OCI-M1 (cell line): ENCODE measurements around the gene WDR35.
A peak's percentile ranks its signal among the peaks of the same experiment; 100 is the strongest.
"Not testable (repeated sequence)": the region's sequence is repeated elsewhere in the genome, so short reads cannot be mapped to it uniquely, and the experiment has no call there.

Source experiments
- DNase-seq: peaks from one replicate; lab custom pipeline; 2025; lab: John Stamatoyannopoulos, UW

WDR35 gene

GRCh38 chr2:19937004-19937403 lies 52.9 kb downstream of the WDR35 start:
- DNase-seq: peak; percentile 35

- DNase-seq: no peak
These were observed 53.7 kb downstream of the WDR35 start for GRCh38 chr2:19936203-19936602.

DNA sequence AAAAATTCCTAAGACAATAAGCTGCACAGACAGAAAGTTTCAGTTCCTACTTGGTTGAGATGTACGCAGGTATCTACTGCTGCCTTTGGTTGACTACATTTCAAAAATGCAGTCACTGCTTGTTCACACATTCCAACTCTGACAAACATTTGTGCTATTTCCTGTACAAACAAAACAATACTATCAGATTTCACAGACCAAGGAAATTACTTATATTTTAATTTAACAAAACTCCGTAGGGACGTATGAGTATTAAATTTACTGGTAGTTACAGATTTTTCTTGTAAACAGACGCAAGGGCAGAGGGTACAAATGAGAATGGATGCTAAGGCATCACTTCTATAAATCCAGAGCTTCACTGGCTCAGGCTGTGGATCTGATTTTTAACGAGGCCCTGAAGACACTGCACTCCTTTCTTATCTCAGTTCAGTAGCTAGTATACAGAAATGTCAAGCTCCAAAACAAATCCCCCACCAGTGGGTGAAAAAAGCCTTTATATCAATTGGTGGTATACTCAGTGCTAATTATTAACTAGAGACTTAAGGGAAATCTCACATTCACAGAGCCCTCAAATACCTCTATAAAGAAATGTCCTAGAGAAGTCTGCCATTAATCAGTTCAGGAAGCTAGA lies 56.4 kb downstream of the WDR35 start:
- no peak for DNase-seq

DNA sequence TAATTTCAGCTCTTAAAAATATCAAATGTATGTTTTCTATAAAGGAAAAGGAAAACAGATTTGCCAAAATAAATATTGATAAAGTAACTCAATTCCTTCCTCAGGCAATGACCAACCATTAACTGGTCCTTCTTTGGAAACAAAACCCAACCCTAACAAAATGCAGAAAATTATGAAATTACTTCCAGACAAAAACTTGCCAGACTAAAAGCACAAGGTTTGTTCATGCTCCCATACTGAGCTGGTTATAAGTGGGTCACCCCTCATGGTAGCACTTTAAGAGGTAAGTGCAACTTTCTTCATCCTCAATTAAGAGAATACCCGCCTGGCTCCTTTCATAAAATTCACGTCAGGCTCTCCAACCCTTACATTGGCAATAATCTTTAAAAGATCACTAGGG lies 57.0 kb downstream of the WDR35 start:
- DNase-seq: no peak

DNA sequence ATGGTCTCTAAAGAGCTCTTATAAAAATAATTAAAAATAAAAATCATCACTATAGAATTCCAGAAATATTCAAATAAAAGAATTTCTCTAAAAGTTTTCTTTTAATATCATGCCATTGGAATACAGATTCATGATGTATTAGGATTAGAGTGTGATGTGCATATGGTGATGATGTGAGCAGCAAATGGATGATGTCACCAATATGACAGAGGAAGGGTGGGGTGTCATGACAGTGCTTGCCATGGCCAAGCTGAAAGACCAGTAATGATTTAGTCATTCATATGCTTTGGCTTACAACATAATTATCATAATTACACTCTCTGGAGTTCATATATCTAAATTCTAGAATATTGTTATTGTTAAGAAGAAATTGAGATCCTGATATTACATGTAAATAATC lies 60.7 kb downstream of the WDR35 start:
- DNase-seq: no peak

DNA sequence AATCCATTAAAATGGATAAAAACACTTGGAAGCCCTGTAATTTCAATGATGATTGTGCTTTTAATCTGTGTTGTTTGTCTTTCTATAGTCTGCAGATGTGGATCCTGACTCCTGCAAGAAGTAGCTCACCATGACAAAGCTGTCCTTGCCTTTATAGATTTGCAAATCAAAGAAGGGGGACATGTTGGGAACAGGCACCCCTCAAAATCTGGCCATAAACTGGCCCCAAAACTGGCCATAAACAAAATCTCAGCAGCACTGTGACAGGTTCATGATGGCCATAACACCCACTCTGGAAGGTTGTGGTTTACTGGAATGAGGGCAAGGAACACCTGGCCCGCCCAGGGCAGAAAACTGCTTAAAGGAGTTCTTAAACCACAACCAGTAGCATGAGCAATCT lies 62.1 kb downstream of the WDR35 start:
- not testable (repeated sequence) for DNase-seq

- DNase-seq: not testable (repeated sequence)
These were observed 65.4 kb downstream of the WDR35 start for GRCh38 chr2:19924526-19924925.

GRCh38 chr2:19922188-19922587 lies 67.7 kb downstream of the WDR35 start:
- not testable (repeated sequence) for DNase-seq

- no peak for DNase-seq
These were observed 73.4 kb downstream of the WDR35 start for GRCh38 chr2:19916385-19916950.

DNA sequence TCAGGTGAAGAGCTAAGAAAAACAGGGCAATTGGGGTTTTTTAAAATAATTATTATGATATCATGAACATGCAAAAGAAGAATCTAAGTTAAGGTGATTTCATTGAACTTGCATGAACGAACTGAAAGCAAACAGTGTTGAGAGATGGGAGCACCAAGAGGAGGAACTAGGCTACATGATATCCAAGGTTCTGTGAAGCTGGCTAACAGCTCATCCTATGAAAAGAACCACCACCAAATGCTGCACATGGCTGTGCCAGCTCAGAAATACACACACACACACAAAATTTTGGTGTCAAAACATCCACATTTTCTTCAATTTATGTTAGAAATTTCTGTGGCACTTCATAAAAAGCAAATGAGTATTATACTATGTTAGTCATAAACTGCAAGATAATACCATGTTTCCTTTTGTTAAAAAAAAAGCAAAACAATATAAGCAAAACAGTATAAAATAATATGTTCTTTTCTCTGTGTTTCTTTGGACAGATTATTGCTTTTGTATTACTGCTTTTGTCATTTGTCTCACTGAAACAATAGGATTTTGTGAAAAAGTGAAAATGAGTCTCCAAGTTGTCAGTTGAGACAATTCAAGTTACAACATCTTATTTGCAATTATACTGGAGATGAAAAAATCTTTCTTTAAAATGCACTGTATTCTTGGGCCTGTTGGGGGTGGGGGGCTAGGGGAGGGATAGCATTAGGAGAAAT lies 75.5 kb downstream of the WDR35 start:
- no peak for DNase-seq

DNA sequence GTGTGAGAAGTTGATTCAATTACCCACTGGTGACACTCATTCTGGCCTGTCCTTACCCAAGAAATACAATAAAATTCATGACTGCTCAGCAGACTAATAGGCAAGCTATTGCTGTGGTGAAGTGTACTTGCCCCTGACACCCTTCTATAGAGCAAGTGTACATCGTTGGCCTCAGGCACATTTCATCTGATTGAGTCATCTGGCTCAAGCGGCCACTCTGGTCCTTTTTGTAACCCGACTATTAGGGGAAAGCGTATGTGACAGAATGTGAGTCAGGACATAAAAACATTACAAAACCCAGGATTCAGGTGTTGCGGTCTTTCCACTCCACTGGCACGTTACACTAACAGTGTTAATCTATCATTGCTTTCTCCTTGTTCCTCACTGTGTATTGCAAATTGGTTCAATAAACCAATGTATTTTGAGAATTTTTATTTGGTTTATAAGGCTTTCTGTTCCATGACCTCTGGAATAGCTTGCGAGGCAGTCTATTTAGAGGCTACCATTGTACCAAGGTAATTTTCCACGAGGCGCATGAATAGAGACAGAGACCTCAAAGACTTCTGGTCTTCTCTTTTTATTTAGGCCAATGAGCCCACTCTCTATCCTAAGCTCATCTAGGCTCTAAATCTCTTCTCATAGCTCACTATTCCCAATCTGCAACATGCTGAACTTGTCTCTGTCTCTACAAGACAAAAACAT lies 77.9 kb downstream of the WDR35 start:
- DNase-seq: no peak

- peak; percentile 77 for DNase-seq
These were observed 87.6 kb downstream of the WDR35 start for GRCh38 chr2:19902216-19902740.

DNA sequence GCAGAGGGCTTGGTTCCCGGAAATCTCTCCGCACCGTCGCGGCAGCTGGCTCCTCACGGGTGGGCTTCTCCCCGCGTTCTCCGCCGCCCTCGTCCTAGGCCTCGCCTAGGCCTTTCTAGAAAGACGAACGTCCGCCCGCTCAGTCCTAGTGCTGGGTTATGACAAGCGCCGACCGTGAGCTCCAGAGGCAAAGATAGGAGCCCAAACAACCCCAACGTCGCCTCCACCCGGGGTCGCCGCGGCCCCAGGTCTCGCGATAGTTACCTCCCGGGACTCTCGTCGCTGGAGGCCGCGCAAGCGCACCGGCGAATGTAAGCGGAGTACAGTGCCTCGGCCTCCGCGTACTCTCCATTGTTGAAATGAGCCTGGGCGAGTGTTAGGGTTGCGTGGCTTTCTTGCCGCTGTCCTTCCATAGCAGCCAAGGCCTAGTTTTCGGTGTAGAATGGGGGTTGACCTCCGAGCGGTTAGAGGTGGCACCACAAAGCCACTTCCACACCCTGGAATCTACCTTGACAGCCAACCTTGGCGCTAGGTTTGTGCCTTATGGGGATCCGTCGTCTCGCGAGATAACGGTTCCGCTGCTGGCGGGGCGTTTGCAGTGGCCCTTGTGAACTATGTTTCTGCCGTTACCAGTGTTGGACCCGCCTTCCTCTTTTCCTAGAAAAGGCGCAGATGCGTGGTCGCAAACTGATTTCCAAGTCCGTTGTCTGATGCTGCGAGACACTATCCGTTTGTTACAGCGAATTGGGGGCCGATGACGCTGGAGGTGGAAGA lies 88.3 kb downstream of the WDR35 start, which contains the start of gene TTC32:
Gene TTC32 (minus strand): TSS at position 542 of the 774 bp plus-strand sequence. CDS start 129 bp downstream, at position 413.
- peak; percentile 97 for DNase-seq

GRCh38 chr2:19900931-19901441 lies 88.9 kb downstream of the WDR35 start:
- DNase-seq: peak; percentile 75

DNA sequence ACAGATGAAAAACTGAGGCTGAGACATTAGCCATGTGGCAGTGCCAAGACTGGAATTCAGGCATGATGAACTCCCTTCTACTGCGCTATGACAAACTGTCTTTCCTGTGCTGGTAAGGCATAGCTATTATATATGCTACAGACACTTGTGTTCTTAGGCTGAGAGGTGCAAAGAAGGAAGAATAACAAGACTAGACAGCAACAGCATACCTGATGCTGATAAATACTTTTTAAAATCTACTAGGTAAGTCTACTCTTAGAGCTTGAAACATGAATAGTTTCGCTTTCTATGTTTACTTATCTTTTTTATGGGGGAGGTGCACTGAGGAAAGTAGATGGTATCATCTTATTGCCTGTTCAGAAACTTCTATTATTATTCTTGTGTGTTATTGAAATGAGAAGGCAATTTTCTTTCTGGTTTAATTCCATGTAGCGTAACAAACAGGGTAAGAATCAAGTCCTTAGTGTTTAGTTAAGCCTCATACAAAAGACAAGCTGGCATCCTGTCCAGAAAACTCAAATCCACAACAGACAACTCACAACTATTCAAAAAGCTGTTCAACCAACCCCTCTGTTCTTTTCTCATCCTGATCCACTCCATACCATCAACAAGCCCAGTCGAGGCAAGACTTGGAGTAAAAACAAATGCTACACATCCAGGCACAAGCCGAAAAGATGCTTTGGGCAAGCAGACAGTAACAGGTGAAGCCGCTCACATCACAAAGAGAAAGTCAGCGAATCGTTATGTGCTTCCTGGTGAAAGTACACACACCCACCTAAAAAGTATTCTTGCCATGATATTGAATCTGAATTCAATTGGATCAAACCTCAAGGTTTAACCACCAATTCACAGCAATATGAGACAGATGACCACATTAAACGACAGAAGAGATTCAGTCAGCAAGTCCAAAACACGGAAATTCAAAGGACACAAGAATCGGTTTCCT lies 89.6 kb downstream of the WDR35 start:
- DNase-seq: peak; percentile 77

DNA sequence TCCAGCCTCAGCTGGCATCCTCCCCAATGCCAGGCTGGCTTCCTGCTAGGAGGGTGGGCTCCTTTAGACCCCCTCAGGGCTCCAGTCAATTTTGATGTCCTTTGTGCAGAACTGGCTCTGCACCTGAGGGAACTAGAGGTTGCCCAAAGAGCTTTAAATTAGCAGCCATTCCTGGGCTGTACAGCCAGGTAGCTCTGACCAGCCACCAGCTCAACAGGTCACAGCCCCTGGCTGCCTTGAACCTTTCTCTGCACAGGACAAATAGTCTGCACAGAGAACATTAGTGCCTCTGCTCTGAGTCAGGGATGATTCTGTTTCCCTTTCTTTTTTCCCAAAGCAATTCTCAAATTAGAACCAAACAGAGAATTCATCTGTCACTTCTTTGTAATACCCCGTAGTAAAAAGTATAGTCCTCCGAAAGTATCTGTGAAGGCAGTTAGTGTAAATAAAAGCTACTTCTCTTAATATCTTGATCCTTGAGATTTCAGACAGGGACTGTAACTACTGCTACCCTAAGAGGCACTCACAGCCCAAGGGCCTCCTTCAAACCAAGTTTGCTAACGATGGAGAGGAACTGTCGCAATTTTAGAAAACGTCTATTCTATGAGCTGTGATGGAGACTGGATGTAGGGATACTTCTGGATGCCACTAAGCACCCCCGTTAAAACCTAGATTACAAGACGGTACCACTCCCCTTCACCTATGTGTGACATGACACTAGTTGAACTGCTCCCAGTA lies 91.1 kb downstream of the WDR35 start:
- DNase-seq: peak; percentile 69

- DNase-seq: peak; percentile 62
These were observed 92.2 kb downstream of the WDR35 start for GRCh38 chr2:19897623-19898245.

DNA sequence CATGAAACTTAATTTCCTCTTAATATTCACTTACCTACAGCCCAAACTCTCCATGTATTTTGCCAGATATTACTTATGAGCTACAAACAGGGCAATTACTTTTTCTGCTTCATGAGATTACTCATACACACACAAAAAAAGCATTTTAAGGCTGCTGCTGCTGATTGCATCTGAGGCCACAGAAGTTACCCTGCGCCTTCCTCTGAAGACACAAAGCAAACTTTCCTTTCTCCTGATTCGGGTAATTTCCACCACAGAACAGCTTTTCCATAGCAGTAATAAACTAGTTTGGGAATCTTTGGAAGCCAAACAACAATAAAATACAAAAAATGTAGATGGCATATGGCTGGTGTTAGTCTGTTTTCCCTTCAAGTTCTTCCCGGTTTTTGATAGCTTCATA lies 94.4 kb downstream of the WDR35 start:
- peak; percentile 81 for DNase-seq
